GM23338 (cell line): ENCODE measurements around the gene SF3A1. TPM values are rescaled to one million over a fixed set of nuclear protein-coding genes. Genes with fewer than 3 reads are reported as not detected.

ENCODE experiments used
- ATAC-seq: fragments of 200-7000 bp; cut with Tn5 transposase; 3 replicates; pipeline ENCODE4 v1.9.1; 2020
- DNase-seq: peaks from one replicate; pipeline ENCODE4 v3.0.0-alpha.2; 2015; ENCODE audit warnings: low spot score
- H2AFZ ChIP-seq: fragments of 200-600 bp; sonication (generic); 2 replicates; pipeline ENCODE4 v1.8.0; 2016; ENCODE audit warnings: antibody characterized with exemption, mild to moderate bottlenecking, moderate library complexity
- H3F3A ChIP-seq: fragments of 200-600 bp; sonication (generic); replicated peaks from 2 replicates; pipeline ENCODE4 v1.8.0; 2017; ENCODE audit warnings: antibody characterized with exemption, mixed run types, low read depth
- H3K27ac ChIP-seq: fragments of 200-600 bp; sonication (generic); 2 replicates; pipeline ENCODE4 v1.6.1; 2016; ENCODE audit warnings: low read depth
- H3K27me3 ChIP-seq: fragments of 200-600 bp; sonication (generic); 2 replicates; pipeline ENCODE4 v1.8.0; 2016; ENCODE audit warnings: mild to moderate bottlenecking, mixed run types, moderate library complexity; ENCODE audit not compliant: insufficient read depth
- H3K36me3 ChIP-seq: fragments of 200-600 bp; sonication (generic); 2 replicates; pipeline ENCODE4 v1.8.0; 2016; ENCODE audit warnings: mild to moderate bottlenecking; ENCODE audit not compliant: insufficient read depth
- H3K4me1 ChIP-seq: fragments of 200-600 bp; sonication (generic); 2 replicates; pipeline ENCODE4 v1.8.0; 2016; ENCODE audit warnings: mild to moderate bottlenecking, moderate library complexity; ENCODE audit not compliant: insufficient read depth
- H3K4me2 ChIP-seq: fragments of 200-600 bp; sonication (generic); 2 replicates; pipeline ENCODE4 v1.7.1; 2017; ENCODE audit warnings: mixed run types
- H3K4me3 ChIP-seq: fragments of 200-600 bp; sonication (generic); 2 replicates; pipeline ENCODE4 v1.6.1; 2016; ENCODE audit warnings: mixed run types
- H3K79me2 ChIP-seq: fragments of 200-600 bp; sonication (generic); replicated peaks from 2 replicates; pipeline ENCODE4 v1.8.0; 2017; ENCODE audit warnings: mild to moderate bottlenecking; ENCODE audit not compliant: insufficient read depth
- H3K9me2 ChIP-seq: fragments of 200-600 bp; sonication (generic); 2 replicates; pipeline ENCODE4 v1.8.0; 2017; ENCODE audit not compliant: insufficient read depth
- H4K20me1 ChIP-seq: fragments of 200-600 bp; sonication (generic); replicated peaks from 2 replicates; pipeline ENCODE4 v1.8.0; 2017; ENCODE audit warnings: mild to moderate bottlenecking; ENCODE audit not compliant: insufficient read depth
- H3K27ac Mint-ChIP-seq: 2 replicates; pipeline ENCODE4 v1.8.0; 2020; ENCODE audit warnings: inconsistent platforms, mild to moderate bottlenecking, moderate library complexity, mixed read lengths
- H3K27me3 Mint-ChIP-seq: 3 replicates; pipeline ENCODE4 v1.8.0; 2022; ENCODE audit warnings: low read depth, mild to moderate bottlenecking, moderate library complexity, mixed read lengths, inconsistent platforms; ENCODE audit not compliant: insufficient read depth, poor library complexity
- H3K36me3 Mint-ChIP-seq: 3 replicates; pipeline ENCODE4 v1.8.0; 2021; ENCODE audit warnings: low read depth, mild to moderate bottlenecking, inconsistent platforms, moderate library complexity, mixed read lengths
- H3K4me1 Mint-ChIP-seq: 3 replicates; pipeline ENCODE4 v1.8.0; 2020; ENCODE audit warnings: mild to moderate bottlenecking, inconsistent platforms, mixed read lengths
- H3K4me3 Mint-ChIP-seq: 3 replicates; pipeline ENCODE4 v1.8.0; 2021; ENCODE audit warnings: moderate library complexity, mild to moderate bottlenecking, inconsistent platforms, mixed read lengths
- H3K9me3 Mint-ChIP-seq: 3 replicates; pipeline ENCODE4 v1.8.0; 2020; ENCODE audit warnings: moderate library complexity, mild to moderate bottlenecking, inconsistent platforms, mixed read lengths
- CREB1 ChIP-seq: fragments of 250-450 bp; sonication (Bioruptor Pico); IDR thresholded peaks from 2 replicates; pipeline ENCODE4 v1.5.0; 2020; ENCODE audit warnings: low read depth, mild to moderate bottlenecking, moderate library complexity
- EZH2 ChIP-seq: fragments of 200-600 bp; sonication (generic); IDR thresholded peaks from one replicate; pipeline ENCODE4 v1.8.0; 2017; ENCODE audit warnings: antibody characterized with exemption, mild to moderate bottlenecking, low read depth; ENCODE audit not compliant: unreplicated experiment
- EZH2phosphoT487 ChIP-seq: fragments of 200-600 bp; sonication (generic); IDR thresholded peaks from one replicate; pipeline ENCODE4 v1.8.1; 2018; ENCODE audit warnings: antibody characterized with exemption; ENCODE audit not compliant: unreplicated experiment
- JUNB ChIP-seq: IDR thresholded peaks from one replicate; pipeline ENCODE4 v1.6.1; 2016; ENCODE audit warnings: antibody characterized with exemption; ENCODE audit not compliant: unreplicated experiment
- NANOG ChIP-seq: IDR thresholded peaks from 2 replicates; pipeline ENCODE4 v1.6.1; 2016; ENCODE audit warnings: antibody characterized with exemption, borderline replicate concordance
- POLR2AphosphoS5 ChIP-seq: IDR thresholded peaks from 2 replicates; pipeline ENCODE4 v1.6.1; 2016; ENCODE audit warnings: antibody characterized with exemption, low read depth
- STAT1 ChIP-seq: IDR thresholded peaks from one replicate; pipeline ENCODE4 v1.6.1; 2016; ENCODE audit warnings: antibody characterized with exemption; ENCODE audit not compliant: unreplicated experiment
- ZNF114 ChIP-seq: fragments of 250-450 bp; sonication (Bioruptor Pico); IDR thresholded peaks from 2 replicates; pipeline ENCODE4 v1.5.0; 2020; ENCODE audit warnings: mild to moderate bottlenecking, moderate library complexity
- ZNF331 ChIP-seq: fragments of 250-450 bp; sonication (Bioruptor Pico); IDR thresholded peaks from 2 replicates; pipeline ENCODE4 v1.5.0; 2020; ENCODE audit warnings: low read depth, mild to moderate bottlenecking, moderate library complexity
- polyA plus RNA-seq: library from polyadenylated mRNA; unstranded; fragments of >200 nt; fragmentation: Nextera tagmentation; extraction: Ambion mirVana; gene quantifications from 2 replicates; pipeline ENCODE4 v1.2.1, GENCODE V29; 2016
- total RNA-seq: library from RNA; depleted of rRNA; stranded (reverse); fragments of >200 nt; shearing (Covaris generic); gene quantifications from 2 replicates; pipeline ENCODE4 v1.2.3, GENCODE V29; 2014
- TF ChIP-seq, protein P1 (sequence below), 2 experiments: fragments of 200-600 bp in 1 of 2; sonication (generic) in 1 of 2; conservative IDR thresholded peaks; 2 replicates each; pipeline versions ENCODE4 v1.5.1 to v1.6.1; 2016 to 2017; ENCODE audit warnings: antibody characterized with exemption in 2 of 2, low read depth in 2 of 2, mild to moderate bottlenecking in 2 of 2, moderate library complexity in 1 of 2
- TF ChIP-seq, protein P2 (sequence below): fragments of 250-450 bp; sonication (Bioruptor Pico); IDR thresholded peaks from 2 replicates; pipeline ENCODE4 v1.5.0; 2020; ENCODE audit warnings: mild to moderate bottlenecking, moderate library complexity
- TF ChIP-seq, protein P3 (sequence below): IDR thresholded peaks from 2 replicates; pipeline ENCODE4 v1.6.1; 2016; ENCODE audit warnings: antibody characterized with exemption

Gene SF3A1
- total and polyA plus RNA-seq, 2 experiments from 2014 or later: 107 to 108 TPM

DNA sequence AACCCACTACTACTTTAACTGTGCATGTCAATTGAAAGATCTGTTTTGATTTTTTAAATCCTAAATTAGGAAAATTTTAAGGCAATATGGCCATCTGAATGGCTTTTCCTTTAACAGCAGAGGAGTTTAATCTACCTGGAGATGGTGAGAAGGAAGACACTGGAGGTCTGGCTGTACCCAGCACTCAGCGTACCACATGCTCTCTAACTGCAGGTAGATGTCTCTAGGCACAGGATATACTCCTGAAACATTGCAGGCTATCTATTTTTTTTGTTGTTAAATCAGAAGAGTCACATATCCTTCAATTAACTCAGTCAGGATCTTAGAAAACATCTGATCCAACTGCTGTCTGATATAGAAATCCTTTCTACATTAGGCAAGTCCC is 50.1 kb downstream of the SF3A1 start:
- no peaks in the 10 kb centered on the region for H3K9me2 ChIP-seq
- no peak overlapping the region for H3K4me2 ChIP-seq
- H3K4me1 ChIP-seq: peaks cover 4% of the 10 kb centered on the region; the same call in 1 of the 2 replicates
- Mint-ChIP-seq H3K27me3 (peaks cover 4% of the 10 kb centered on the region), H3K4me1 (peaks cover 11% of the 10 kb centered on the region), H3K27ac (no peak overlapping the region), H3K9me3 (no peaks in the 10 kb centered on the region), H3K4me3 (no peak overlapping the region), H3K36me3 (no peaks in the 10 kb centered on the region)
- no peak overlapping the region for H3K27ac ChIP-seq
- H3K27me3 ChIP-seq: no peaks in the 10 kb centered on the region
- H2AFZ ChIP-seq: no peak overlapping the region
- H3K4me3 ChIP-seq: no peak overlapping the region
- no peaks in the 10 kb centered on the region for H3K36me3 ChIP-seq
- DNase-seq (no peak), ATAC-seq (no peak)
- no peak for TF ChIP-seq STAT1
- TF ChIP-seq CREB1 (CRISPR knock-in tag): no peak
- no peak for TF ChIP-seq EZH2
- TF ChIP-seq NANOG: no peak
- peaks cover 3% of the 10 kb centered on the region for H4K20me1 ChIP-seq
- H3K79me2 ChIP-seq: no peaks in the 10 kb centered on the region
- H3F3A ChIP-seq: no peaks in the 10 kb centered on the region

DNA sequence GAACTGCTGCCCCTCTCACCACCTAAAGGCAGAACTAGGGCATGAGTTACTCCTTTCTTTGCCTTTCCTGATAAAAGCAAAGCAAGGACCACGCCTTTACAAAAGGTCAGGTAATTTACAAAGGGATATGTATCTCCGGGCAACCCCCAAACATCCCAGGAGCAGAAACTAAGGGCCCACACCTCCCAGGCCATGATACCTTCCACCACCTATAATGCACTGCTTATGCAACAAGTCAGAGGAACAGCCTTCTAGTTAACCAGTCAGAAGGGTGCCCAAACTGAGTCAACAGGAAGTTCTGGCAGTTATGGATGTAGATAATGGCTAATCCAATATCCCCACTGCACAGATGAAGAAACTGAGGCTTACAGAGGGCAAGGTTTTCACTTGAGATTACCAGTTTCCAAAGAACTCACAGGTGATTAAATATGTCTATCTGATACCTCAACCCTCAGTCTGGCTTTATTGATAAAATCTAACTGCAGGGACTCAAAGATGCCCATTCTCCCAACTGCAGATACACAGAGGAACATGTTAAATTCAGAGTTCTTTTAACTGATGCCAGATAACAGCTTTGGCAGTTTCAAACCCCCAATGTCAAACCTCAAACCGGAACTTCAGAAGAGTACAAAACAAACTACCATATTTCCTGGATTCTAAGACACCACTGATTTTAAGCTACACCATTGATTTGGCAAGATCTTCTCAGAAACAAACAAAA is 50.6 kb downstream of the SF3A1 start:
- Histone ChIP-seq H4K20me1 (no peaks in the 10 kb centered on the region; the same call in none of the 2 replicates), H3K4me2 (no peak overlapping the region)
- H3K9me3 Mint-ChIP-seq: no peaks in the 10 kb centered on the region
- TF ChIP-seq, protein P1, sequence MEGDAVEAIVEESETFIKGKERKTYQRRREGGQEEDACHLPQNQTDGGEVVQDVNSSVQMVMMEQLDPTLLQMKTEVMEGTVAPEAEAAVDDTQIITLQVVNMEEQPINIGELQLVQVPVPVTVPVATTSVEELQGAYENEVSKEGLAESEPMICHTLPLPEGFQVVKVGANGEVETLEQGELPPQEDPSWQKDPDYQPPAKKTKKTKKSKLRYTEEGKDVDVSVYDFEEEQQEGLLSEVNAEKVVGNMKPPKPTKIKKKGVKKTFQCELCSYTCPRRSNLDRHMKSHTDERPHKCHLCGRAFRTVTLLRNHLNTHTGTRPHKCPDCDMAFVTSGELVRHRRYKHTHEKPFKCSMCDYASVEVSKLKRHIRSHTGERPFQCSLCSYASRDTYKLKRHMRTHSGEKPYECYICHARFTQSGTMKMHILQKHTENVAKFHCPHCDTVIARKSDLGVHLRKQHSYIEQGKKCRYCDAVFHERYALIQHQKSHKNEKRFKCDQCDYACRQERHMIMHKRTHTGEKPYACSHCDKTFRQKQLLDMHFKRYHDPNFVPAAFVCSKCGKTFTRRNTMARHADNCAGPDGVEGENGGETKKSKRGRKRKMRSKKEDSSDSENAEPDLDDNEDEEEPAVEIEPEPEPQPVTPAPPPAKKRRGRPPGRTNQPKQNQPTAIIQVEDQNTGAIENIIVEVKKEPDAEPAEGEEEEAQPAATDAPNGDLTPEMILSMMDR (conservative IDR thresholded peaks at IDR 0.05; ENCODE audit: low read depth in 2 of 2): no peak
- TF ChIP-seq, protein P2, sequence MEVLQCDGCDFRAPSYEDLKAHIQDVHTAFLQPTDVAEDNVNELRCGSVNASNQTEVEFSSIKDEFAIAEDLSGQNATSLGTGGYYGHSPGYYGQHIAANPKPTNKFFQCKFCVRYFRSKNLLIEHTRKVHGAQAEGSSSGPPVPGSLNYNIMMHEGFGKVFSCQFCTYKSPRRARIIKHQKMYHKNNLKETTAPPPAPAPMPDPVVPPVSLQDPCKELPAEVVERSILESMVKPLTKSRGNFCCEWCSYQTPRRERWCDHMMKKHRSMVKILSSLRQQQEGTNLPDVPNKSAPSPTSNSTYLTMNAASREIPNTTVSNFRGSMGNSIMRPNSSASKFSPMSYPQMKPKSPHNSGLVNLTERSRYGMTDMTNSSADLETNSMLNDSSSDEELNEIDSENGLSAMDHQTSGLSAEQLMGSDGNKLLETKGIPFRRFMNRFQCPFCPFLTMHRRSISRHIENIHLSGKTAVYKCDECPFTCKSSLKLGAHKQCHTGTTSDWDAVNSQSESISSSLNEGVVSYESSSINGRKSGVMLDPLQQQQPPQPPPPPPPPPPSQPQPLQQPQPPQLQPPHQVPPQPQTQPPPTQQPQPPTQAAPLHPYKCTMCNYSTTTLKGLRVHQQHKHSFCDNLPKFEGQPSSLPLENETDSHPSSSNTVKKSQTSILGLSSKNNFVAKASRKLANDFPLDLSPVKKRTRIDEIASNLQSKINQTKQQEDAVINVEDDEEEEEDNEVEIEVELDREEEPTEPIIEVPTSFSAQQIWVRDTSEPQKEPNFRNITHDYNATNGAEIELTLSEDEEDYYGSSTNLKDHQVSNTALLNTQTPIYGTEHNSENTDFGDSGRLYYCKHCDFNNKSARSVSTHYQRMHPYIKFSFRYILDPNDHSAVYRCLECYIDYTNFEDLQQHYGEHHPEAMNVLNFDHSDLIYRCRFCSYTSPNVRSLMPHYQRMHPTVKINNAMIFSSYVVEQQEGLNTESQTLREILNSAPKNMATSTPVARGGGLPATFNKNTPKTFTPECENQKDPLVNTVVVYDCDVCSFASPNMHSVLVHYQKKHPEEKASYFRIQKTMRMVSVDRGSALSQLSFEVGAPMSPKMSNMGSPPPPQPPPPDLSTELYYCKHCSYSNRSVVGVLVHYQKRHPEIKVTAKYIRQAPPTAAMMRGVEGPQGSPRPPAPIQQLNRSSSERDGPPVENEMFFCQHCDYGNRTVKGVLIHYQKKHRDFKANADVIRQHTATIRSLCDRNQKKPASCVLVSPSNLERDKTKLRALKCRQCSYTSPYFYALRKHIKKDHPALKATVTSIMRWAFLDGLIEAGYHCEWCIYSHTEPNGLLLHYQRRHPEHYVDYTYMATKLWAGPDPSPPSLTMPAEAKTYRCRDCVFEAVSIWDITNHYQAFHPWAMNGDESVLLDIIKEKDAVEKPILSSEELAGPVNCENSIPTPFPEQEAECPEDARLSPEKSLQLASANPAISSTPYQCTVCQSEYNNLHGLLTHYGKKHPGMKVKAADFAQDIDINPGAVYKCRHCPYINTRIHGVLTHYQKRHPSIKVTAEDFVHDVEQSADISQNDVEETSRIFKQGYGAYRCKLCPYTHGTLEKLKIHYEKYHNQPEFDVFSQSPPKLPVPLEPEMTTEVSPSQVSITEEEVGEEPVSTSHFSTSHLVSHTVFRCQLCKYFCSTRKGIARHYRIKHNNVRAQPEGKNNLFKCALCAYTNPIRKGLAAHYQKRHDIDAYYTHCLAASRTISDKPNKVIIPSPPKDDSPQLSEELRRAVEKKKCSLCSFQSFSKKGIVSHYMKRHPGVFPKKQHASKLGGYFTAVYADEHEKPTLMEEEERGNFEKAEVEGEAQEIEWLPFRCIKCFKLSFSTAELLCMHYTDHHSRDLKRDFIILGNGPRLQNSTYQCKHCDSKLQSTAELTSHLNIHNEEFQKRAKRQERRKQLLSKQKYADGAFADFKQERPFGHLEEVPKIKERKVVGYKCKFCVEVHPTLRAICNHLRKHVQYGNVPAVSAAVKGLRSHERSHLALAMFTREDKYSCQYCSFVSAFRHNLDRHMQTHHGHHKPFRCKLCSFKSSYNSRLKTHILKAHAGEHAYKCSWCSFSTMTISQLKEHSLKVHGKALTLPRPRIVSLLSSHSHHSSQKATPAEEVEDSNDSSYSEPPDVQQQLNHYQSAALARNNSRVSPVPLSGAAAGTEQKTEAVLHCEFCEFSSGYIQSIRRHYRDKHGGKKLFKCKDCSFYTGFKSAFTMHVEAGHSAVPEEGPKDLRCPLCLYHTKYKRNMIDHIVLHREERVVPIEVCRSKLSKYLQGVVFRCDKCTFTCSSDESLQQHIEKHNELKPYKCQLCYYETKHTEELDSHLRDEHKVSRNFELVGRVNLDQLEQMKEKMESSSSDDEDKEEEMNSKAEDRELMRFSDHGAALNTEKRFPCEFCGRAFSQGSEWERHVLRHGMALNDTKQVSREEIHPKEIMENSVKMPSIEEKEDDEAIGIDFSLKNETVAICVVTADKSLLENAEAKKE: no peak
- no peak for TF ChIP-seq STAT1
- no peak for TF ChIP-seq EZH2
- TF ChIP-seq EZH2phosphoT487: no peak
- TF ChIP-seq, protein P3, sequence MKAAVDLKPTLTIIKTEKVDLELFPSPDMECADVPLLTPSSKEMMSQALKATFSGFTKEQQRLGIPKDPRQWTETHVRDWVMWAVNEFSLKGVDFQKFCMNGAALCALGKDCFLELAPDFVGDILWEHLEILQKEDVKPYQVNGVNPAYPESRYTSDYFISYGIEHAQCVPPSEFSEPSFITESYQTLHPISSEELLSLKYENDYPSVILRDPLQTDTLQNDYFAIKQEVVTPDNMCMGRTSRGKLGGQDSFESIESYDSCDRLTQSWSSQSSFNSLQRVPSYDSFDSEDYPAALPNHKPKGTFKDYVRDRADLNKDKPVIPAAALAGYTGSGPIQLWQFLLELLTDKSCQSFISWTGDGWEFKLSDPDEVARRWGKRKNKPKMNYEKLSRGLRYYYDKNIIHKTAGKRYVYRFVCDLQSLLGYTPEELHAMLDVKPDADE: no peak
- no peak for TF ChIP-seq JUNB
- no peak for TF ChIP-seq ZNF331
- no peak for TF ChIP-seq NANOG
- no peak for TF ChIP-seq ZNF114 (CRISPR knock-in tag)
- TF ChIP-seq POLR2AphosphoS5: no peak

More for the DNA sequence above, 50.6 kb downstream of the SF3A1 start:
- Mint-ChIP-seq H3K27me3 (peaks cover 4% of the 10 kb centered on the region), H3K4me3 (no peak overlapping the region), H3K27ac (no peak overlapping the region), H3K4me1 (peaks cover 12% of the 10 kb centered on the region), H3K36me3 (no peaks in the 10 kb centered on the region)
- no peaks in the 10 kb centered on the region for H3K9me2 ChIP-seq
- ATAC-seq (no peak), DNase-seq (no peak)
- no peaks in the 10 kb centered on the region for H3K79me2 ChIP-seq
- H3K36me3 ChIP-seq: no peaks in the 10 kb centered on the region
- no peaks in the 10 kb centered on the region for H3F3A ChIP-seq
- no peaks in the 10 kb centered on the region for H3K27me3 ChIP-seq
- H2AFZ ChIP-seq: no peak overlapping the region
- H3K27ac ChIP-seq: no peak overlapping the region
- peaks cover 4% of the 10 kb centered on the region; the same call in 1 of the 2 replicates for H3K4me1 ChIP-seq
- no peak overlapping the region for H3K4me3 ChIP-seq
